Measurements from ENCODE around the gene MYL3. TPM values are rescaled to one million over a fixed set of nuclear protein-coding genes. Genes with fewer than 3 reads are reported as not detected.

MYL3 gene
- total and polyA plus RNA-seq, 2 donors (not counting 1 experiment from before 2014, with no cell fraction given): not detected

- DNase-seq (no peak), ATAC-seq (ENCODE audit: low read depth) (no peak)
- H3K36me3 ChIP-seq (replicated peaks in 1 of 2; ENCODE audit: control extremely low read depth in 1 of 2, control insufficient read depth in 1 of 2, extremely low read depth in 1 of 2, insufficient read depth in 2 of 2, low read length in 1 of 2): no peaks in the 10 kb centered on the region
- WGBS (ENCODE audit: insufficient coverage): 87% methylated on average over 5 of the region's 5 CpGs
- H3K9ac ChIP-seq (ENCODE audit: low read length): no peak overlapping the region
- Mint-ChIP-seq H3K27ac (no peak overlapping the region), H3K27me3 (peaks cover 48% of the 10 kb centered on the region), H3K4me1 (peaks cover 16% of the 10 kb centered on the region), H3K9me3 (ENCODE audit: insufficient read depth) (no peaks in the 10 kb centered on the region), H3K4me3 (no peak overlapping the region)
- no peak overlapping the region for H3K4me3 ChIP-seq (ENCODE audit: control extremely low read depth in 1 of 5, extremely low read depth in 1 of 5, insufficient read depth in 1 of 5, low read depth in 2 of 5, low read length in 4 of 5)
- TF ChIP-seq EZH2 (IDR thresholded peaks at IDR 0.05; ENCODE audit: borderline replicate concordance, insufficient read depth, low read depth, low read length, poor library complexity, severe bottlenecking): no peak
- TF ChIP-seq CTCF (IDR thresholded peaks at IDR 0.05): no peak
- CTCF ChIA-PET: interaction anchor here (1.7 kb wide), 1 partner anchor 25 kb away, joined by 5 read pairs; no protein-coding TSS in a partner anchor
- POLR2A ChIA-PET: no interaction called here
- intact Hi-C loops (cut with micrococcal nuclease): no loop called here
- H3K27ac ChIP-seq (ENCODE audit: low read length in 2 of 2): no peak overlapping the region
- H4K20me1 ChIP-seq (ENCODE audit: control insufficient read depth, insufficient read depth, low read length, poor library complexity, severe bottlenecking): peaks cover 5% of the 10 kb centered on the region
- no peaks in the 10 kb centered on the region for H3K9me3 ChIP-seq (ENCODE audit: control extremely low read depth in 1 of 3, control insufficient read depth in 2 of 3, insufficient read depth in 1 of 3, low read length in 2 of 3)
- H3K4me1 ChIP-seq (ENCODE audit: control insufficient read depth in 2 of 2, insufficient read depth in 2 of 2, low read length in 2 of 2): peaks cover 19 to 24% of the 10 kb centered on the region in 2 donors
- no peak overlapping the region for H3K4me2 ChIP-seq (replicated peaks; ENCODE audit: low read depth, low read length, poor library complexity, severe bottlenecking)
- no peak overlapping the region for H2AFZ ChIP-seq (ENCODE audit: insufficient read depth, low read depth, low read length, poor library complexity, severe bottlenecking)
- peaks cover 0 to 54% (median 23%) of the 10 kb centered on the region in 4 experiments for H3K27me3 ChIP-seq (replicated peaks in 1 of 4; ENCODE audit: control extremely low read depth in 1 of 4, control insufficient read depth in 3 of 4, insufficient read depth in 4 of 4, low read length in 3 of 4)
- H3K79me2 ChIP-seq (ENCODE audit: control insufficient read depth, insufficient read depth, low read length): no peaks in the 10 kb centered on the region
These were observed 21.2 kb upstream of the MYL3 start for GRCh38 chr3:46884427-46884826.

- no peak overlapping the region for H3K4me3 ChIP-seq (ENCODE audit: control extremely low read depth in 1 of 5, extremely low read depth in 1 of 5, insufficient read depth in 1 of 5, low read depth in 2 of 5, low read length in 4 of 5)
- 53% methylated on average over 2 of the region's 4 CpGs for WGBS (ENCODE audit: insufficient coverage)
- H2AFZ ChIP-seq (ENCODE audit: insufficient read depth, low read depth, low read length, poor library complexity, severe bottlenecking): no peak overlapping the region
- no peak overlapping the region for H3K27ac Mint-ChIP-seq
- no peaks in the 10 kb centered on the region for H3K9me3 ChIP-seq (ENCODE audit: control extremely low read depth in 1 of 3, control insufficient read depth in 2 of 3, insufficient read depth in 1 of 3, low read length in 2 of 3)
- no peaks in the 10 kb centered on the region for H3K36me3 ChIP-seq (replicated peaks in 1 of 2; ENCODE audit: control extremely low read depth in 1 of 2, control insufficient read depth in 1 of 2, extremely low read depth in 1 of 2, insufficient read depth in 2 of 2, low read length in 1 of 2)
- H3K9me3 Mint-ChIP-seq (ENCODE audit: insufficient read depth): no peaks in the 10 kb centered on the region
- ChIA-PET POLR2A (no interaction called here), CTCF (interaction anchor here (1.7 kb wide), 1 partner anchor 26 kb away, joined by 5 read pairs; no protein-coding TSS in a partner anchor)
- peak overlapping the region; percentile 63 for H3K4me3 Mint-ChIP-seq
- H3K9ac ChIP-seq (ENCODE audit: low read length): no peak overlapping the region
- peaks cover 52% of the 10 kb centered on the region for H3K27me3 Mint-ChIP-seq
- intact Hi-C loops (cut with micrococcal nuclease): no loop called here
- TF ChIP-seq CTCF (IDR thresholded peaks at IDR 0.05) (no peak), EZH2 (IDR thresholded peaks at IDR 0.05; ENCODE audit: borderline replicate concordance, insufficient read depth, low read depth, low read length, poor library complexity, severe bottlenecking) (no peak)
- H3K4me1 Mint-ChIP-seq: peaks cover 16% of the 10 kb centered on the region
- H4K20me1 ChIP-seq (ENCODE audit: control insufficient read depth, insufficient read depth, low read length, poor library complexity, severe bottlenecking): peaks cover 5% of the 10 kb centered on the region
- peak overlapping the region; percentile 99 for H3K4me2 ChIP-seq (replicated peaks; ENCODE audit: low read depth, low read length, poor library complexity, severe bottlenecking)
- H3K27me3 ChIP-seq (replicated peaks in 1 of 4; ENCODE audit: control extremely low read depth in 1 of 4, control insufficient read depth in 3 of 4, insufficient read depth in 4 of 4, low read length in 3 of 4): peaks cover 0 to 50% (median 22%) of the 10 kb centered on the region in 4 experiments
- H3K4me1 ChIP-seq (ENCODE audit: control insufficient read depth in 2 of 2, insufficient read depth in 2 of 2, low read length in 2 of 2): peaks cover 19 to 24% of the 10 kb centered on the region in 2 donors
- ATAC-seq (ENCODE audit: low read depth) (no peak), DNase-seq (no peak)
- H3K27ac ChIP-seq (ENCODE audit: low read length in 2 of 2): no peak overlapping the region
- H3K79me2 ChIP-seq (ENCODE audit: control insufficient read depth, insufficient read depth, low read length): no peaks in the 10 kb centered on the region
These were observed 20.6 kb upstream of the MYL3 start for GRCh38 chr3:46883830-46884185.
